Esophagus squamous epithelium (tissue), 5 donors: ENCODE measurements around the gene ZNF385B. TPM values are rescaled to one million over a fixed set of nuclear protein-coding genes. Genes with fewer than 3 reads are reported as not detected.

Source experiments
- DNase-seq: peaks from one replicate; lab custom pipeline; 2025; lab: John Stamatoyannopoulos, UW
- H3K27ac ChIP-seq, 4 donors: fragments of 200-600 bp; sonication (generic); one replicate each; pipeline ENCODE4 v1.5.1; 2016 to 2019; ENCODE audit warnings: mild to moderate bottlenecking in 1 of 4
- H3K27me3 ChIP-seq, 4 donors: fragments of 200-600 bp; sonication (generic); 1 replicate in 3 of 4; 2 replicates in 1 of 4; pipeline versions ENCODE4 v1.5.1 to v1.6.0; 2017 to 2021; ENCODE audit warnings: antibody characterized with exemption in 1 of 4
- H3K36me3 ChIP-seq, 3 donors: fragments of 200-600 bp; sonication (generic); one replicate each; pipeline ENCODE4 v1.5.1; 2016 to 2019
- H3K4me1 ChIP-seq, 3 donors: fragments of 200-600 bp; sonication (generic); one replicate each; pipeline ENCODE4 v1.5.1; 2017 to 2019
- H3K4me3 ChIP-seq, 4 donors: fragments of 200-600 bp; sonication (generic); 1 replicate in 3 of 4; 2 replicates in 1 of 4; pipeline ENCODE4 v1.5.1; 2016 to 2019; ENCODE audit warnings: mild to moderate bottlenecking in 2 of 4, moderate library complexity in 1 of 4
- H3K9me3 ChIP-seq, 3 donors: fragments of 200-600 bp; sonication (generic); one replicate each; pipeline ENCODE4 v1.5.1; 2016 to 2019
- CTCF ChIP-seq, 6 experiments: fragments of 450-650 bp in 4 of 6; fragments of 200-600 bp in 2 of 6; sonication (generic) in 2 of 6; IDR thresholded peaks; one replicate each; pipeline ENCODE4 v1.5.1; 2016 to 2019; ENCODE audit warnings: antibody characterized with exemption in 6 of 6, mild to moderate bottlenecking in 4 of 6, moderate library complexity in 4 of 6
- POLR2A ChIP-seq, 4 donors: fragments of 450-650 bp; IDR thresholded peaks; one replicate each; pipeline ENCODE4 v1.6.1; 2017; ENCODE audit warnings: antibody characterized with exemption in 4 of 4, mild to moderate bottlenecking in 4 of 4, moderate library complexity in 3 of 4
- WGBS, 2 donors: methylation state at CpG; one replicate each; pipeline ENCODE4 v1.1.5; 2018; 5-methylcytosine and 5-hydroxymethylcytosine counted together
- intact Hi-C: fragments of 100-400 bp; cut with DNase I; formaldehyde crosslinking; loops from one replicate; pipeline ENCODE4 v1.15.0; 2022
- total RNA-seq, 4 donors: library from RNA; depleted of rRNA; stranded (reverse); fragments of >200 nt; gene quantifications; one replicate each; pipeline ENCODE4 v1.1.0, GENCODE V29; 2016
- donor health status: DM: yes; HTN: yes; CAD: no.

Gene ZNF385B
- total RNA-seq, 4 donors from 2014 or later, result 0.44 to 3.1 (median 0.44) TPM; not detected in 1

DNA sequence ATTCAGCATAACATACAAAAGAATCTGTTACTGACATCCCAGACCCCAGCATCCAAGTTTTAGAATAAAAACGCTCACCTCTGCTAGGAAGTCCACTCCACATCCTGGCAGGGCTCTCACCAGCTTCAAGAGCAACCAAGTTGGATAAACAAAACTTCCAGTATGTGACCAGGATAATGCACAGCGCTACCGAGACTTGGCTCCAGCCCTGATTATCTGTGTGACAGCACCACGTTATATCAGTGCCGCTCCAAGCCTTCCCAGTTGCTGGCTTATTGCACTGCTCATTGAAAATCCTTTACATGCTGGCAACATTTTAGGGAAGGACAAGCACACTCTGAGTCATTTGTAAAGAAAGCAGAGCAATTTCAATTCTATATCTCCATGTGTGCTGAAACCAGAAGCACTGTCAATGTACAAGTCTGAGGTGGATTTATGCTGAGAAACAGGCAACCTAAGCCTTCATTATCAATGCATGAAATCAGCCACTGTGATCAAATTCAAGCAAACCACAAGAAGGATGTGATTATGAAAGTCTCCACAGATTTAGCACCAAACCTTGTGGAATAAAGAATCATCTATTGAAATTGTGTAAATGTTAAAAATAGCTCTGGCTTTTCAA lies 115.7 kb downstream of the ZNF385B start:
- no peak overlapping the region for H3K4me3 ChIP-seq
- no peaks in the 10 kb centered on the region for H3K27me3 ChIP-seq
- H3K4me1 ChIP-seq, result no peaks in the 10 kb centered on the region
- no peaks in the 10 kb centered on the region for H3K9me3 ChIP-seq
- no peak for DNase-seq
- intact Hi-C loops, result loop anchor here (10.0 kb wide), 1 partner anchor 321 kb away; no protein-coding TSS in a partner anchor
- no peaks in the 10 kb centered on the region for H3K36me3 ChIP-seq
- H3K27ac ChIP-seq, result no peak overlapping the region
- 50 to 54% methylated on average over 5 of the region's 5 CpGs for WGBS, 2 donors
- no peak for TF ChIP-seq CTCF (IDR thresholded peaks at IDR 0.05)
- no peak for TF ChIP-seq POLR2A (IDR thresholded peaks at IDR 0.05)

- no peak overlapping the region for H3K4me3 ChIP-seq
- intact Hi-C loops, result loop anchor here (10.0 kb wide), 1 partner anchor 320 kb away; no protein-coding TSS in a partner anchor
Observed at GRCh38 chr2:179744401-179744800, 117.0 kb downstream of the ZNF385B start.

DNA sequence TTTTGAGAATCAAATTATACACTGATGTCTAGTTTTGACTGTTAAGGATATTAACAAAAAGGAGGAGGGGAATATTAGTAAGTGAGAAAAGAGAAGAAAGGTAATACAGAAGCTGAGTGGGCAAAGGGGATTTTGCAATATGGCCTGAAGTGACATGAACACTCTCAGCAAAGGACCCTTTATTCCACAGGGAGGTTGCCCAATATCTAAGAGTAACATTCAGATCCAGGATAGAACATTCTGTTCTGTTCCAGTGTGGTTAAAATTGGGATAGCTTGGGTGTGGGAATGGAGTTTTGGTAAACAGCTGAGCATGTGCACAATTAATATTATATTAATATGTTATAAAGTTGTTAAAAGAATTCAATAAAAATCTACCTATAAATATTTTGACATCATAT lies 120.1 kb downstream of the ZNF385B start:
- TF ChIP-seq POLR2A (IDR thresholded peaks at IDR 0.05) (no peak), CTCF (IDR thresholded peaks at IDR 0.05) (no peak)
- no peak for DNase-seq
- H3K27me3 ChIP-seq, result no peaks in the 10 kb centered on the region
- H3K9me3 ChIP-seq, result no peaks in the 10 kb centered on the region
- H3K4me3 ChIP-seq, result no peak overlapping the region
- no peaks in the 10 kb centered on the region for H3K4me1 ChIP-seq
- intact Hi-C loops, result loop anchor here (10.0 kb wide), 1 partner anchor 317 kb away; no protein-coding TSS in a partner anchor
- H3K36me3 ChIP-seq, result no peaks in the 10 kb centered on the region
- H3K27ac ChIP-seq, result no peak overlapping the region

More at GRCh38 chr2:179744401-179744800, 117.0 kb downstream of the ZNF385B start:
- Histone ChIP-seq H3K27me3 (no peaks in the 10 kb centered on the region), H3K27ac (no peak overlapping the region), H3K4me1 (no peaks in the 10 kb centered on the region), H3K9me3 (no peaks in the 10 kb centered on the region), H3K36me3 (no peaks in the 10 kb centered on the region)
- 64 to 73% methylated on average over 5 of the region's 5 CpGs for WGBS, 2 donors
- no peak for DNase-seq
- TF ChIP-seq CTCF (IDR thresholded peaks at IDR 0.05) (no peak), POLR2A (IDR thresholded peaks at IDR 0.05) (no peak)

GRCh38 chr2:179729966-179730365 lies 131.4 kb downstream of the ZNF385B start:
- no peak overlapping the region for H3K27ac ChIP-seq
- TF ChIP-seq POLR2A (IDR thresholded peaks at IDR 0.05) (no peak), CTCF (IDR thresholded peaks at IDR 0.05) (no peak)
- no peaks in the 10 kb centered on the region for H3K9me3 ChIP-seq
- intact Hi-C loops, result no loop called here
- no peaks in the 10 kb centered on the region for H3K4me1 ChIP-seq
- H3K27me3 ChIP-seq, result no peaks in the 10 kb centered on the region
- DNase-seq, result no peak
- 40 to 64% methylated on average over 1 of the region's 1 CpG for WGBS, 2 donors
- H3K36me3 ChIP-seq, result no peaks in the 10 kb centered on the region
- H3K4me3 ChIP-seq, result no peak overlapping the region

DNA sequence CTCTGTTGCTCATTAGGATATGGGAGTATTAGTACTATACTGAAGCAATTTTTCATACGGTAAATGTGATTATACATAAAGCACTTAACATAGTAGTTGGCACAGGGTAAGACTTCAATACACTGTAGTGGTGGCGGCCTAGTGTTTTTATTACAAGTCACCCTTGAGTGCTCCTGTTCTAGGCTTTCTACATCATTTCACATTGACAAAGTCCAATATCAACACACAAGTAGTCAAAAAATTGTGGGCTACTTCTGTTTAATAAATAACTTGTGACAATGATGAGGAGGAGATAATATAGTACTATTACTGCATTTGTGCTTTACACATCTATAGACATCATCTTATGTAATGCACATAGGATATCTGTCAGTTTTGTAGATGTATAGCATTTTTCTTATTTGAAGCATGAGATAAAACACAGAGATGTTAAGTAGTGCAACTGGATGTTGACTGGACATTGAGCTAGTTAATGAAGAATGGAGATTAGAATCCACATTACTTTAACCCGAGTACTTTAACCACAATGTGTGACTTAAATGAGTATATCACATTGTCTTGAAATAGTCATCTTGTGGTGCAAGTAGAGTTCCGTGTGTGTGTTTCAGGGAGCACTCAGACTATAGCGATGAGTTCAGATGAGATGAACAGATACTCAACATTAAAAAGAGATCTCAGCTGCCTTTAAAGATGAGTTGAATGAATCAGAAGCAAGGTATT lies 134.8 kb downstream of the ZNF385B start:
- Histone ChIP-seq H3K27ac (no peak overlapping the region), H3K9me3 (no peaks in the 10 kb centered on the region), H3K36me3 (no peaks in the 10 kb centered on the region), H3K4me3 (no peak overlapping the region), H3K4me1 (no peaks in the 10 kb centered on the region), H3K27me3 (no peaks in the 10 kb centered on the region)
- TF ChIP-seq CTCF (IDR thresholded peaks at IDR 0.05), result no peak
- TF ChIP-seq POLR2A (IDR thresholded peaks at IDR 0.05), result no peak
- no peak for DNase-seq
- whole genome bisulfite sequencing, 2 donors, result 79 to 82% methylated on average over 5 of the region's 5 CpGs
- intact Hi-C loops, result no loop called here
